ENCODE measurements around the gene SNAPIN.

- TF ChIP-seq SIN3A (IDR thresholded peaks at IDR 0.05; ENCODE audit: borderline replicate concordance, insufficient read depth, low read depth, low read length) (no peak), POLR2AphosphoS5 (IDR thresholded peaks at IDR 0.05; ENCODE audit: low read depth, low read length) (no peak), CTCF (IDR thresholded peaks at IDR 0.05) (no peak), REST (IDR thresholded peaks at IDR 0.05; ENCODE audit: insufficient read depth in 1 of 2, low read depth in 2 of 2, low read length in 1 of 2) (no peak)
Observed at GRCh38 chr1:153649137-153649862, 9.2 kb upstream of the SNAPIN start.

All from Panc1 (cell line).